Occipital lobe (tissue), 2 donors: ENCODE data around the gene CTTNBP2. TPM values are rescaled to one million over a fixed set of nuclear protein-coding genes. Genes with fewer than 3 reads are reported as not detected.

ENCODE experiments used
- DNase-seq: peaks from one replicate; lab custom pipeline; 2025; lab: John Stamatoyannopoulos, UW
- total RNA-seq: library from RNA; depleted of rRNA; stranded (reverse); fragments of >200 nt; gene quantifications from one replicate; pipeline ENCODE4 v1.2.3, GENCODE V29; 2014

The CTTNBP2 gene
- total RNA-seq, 1 donor from 2014 or later = 39.0 TPM

GRCh38 chr7:117819558-117819957, 53.7 kb downstream of the CTTNBP2 start:
- DNase-seq = no peak

- DNase-seq = no peak
Measured at GRCh38 chr7:117818232-117818631, 55.0 kb downstream of the CTTNBP2 start.

GRCh38 chr7:117816727-117817126, 56.5 kb downstream of the CTTNBP2 start:
- no peak for DNase-seq

- no peak for DNase-seq
Measured at GRCh38 chr7:117811696-117812095, 61.5 kb downstream of the CTTNBP2 start.

DNA sequence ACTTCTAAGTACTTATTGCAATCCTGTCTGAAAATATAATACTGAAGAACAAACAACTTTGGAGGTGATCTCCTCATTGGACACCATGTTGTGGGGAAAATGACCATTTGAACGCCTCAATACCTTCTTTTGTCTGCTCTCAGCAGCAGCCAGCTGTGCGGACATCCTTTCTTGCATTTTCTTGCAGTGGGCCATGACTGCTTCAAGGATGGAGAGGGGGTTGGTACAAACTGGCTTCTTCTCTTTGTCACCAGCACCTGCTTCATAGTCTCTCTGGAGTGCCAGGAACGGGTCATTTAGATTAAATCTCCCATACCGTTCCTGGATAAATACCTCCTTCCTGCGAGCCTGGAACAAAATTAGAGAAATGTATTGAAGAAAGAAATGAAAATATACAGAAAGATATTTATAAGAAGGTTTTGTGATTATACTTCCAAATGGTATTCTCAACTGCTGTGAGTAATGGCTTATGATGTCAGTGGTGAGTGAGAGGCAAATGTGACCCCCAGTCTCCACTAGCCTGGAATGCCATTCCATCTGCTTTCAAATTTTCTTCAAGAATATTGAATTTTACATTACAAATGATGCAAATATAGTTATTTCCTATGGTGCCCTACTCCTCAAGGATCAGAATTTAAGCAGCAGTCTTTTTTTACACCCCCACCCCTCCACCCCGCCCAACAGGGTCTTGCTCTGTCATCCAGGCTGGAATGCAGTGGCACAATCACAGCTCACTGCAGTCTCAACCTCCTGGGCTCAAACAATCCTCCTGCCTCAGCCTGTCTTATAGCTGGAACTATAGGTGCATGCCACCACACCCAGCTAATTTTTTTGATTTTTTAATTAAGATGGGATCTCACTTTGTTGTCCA, 62.4 kb downstream of the CTTNBP2 start:
- DNase-seq = no peak

DNA sequence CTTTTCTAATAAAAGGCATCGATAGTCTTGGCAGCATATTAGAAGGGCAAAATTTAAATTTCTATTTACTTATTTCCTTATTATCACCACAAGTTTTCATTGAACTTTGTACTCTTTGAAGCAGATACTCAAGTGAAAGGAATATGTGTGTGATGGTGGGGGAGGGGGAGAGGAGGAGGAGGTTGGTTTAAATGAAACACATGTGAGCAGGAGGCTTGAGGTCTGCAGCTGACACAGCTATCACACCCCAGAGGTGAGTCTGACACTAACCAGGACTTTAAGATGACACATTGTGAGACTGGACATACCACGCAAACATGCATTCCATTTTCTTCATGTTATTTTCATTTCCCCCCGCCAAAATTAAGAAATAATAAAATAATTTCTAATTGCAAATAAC, 63.3 kb downstream of the CTTNBP2 start:
- DNase-seq = no peak

GRCh38 chr7:117808910-117809705, 64.1 kb downstream of the CTTNBP2 start:
- DNase-seq = no peak

- DNase-seq = peak; percentile 24
Measured at GRCh38 chr7:117808341-117808757, 64.9 kb downstream of the CTTNBP2 start.

GRCh38 chr7:117807676-117808075, 65.6 kb downstream of the CTTNBP2 start:
- no peak for DNase-seq

- DNase-seq = no peak
Measured at GRCh38 chr7:117806011-117806410, 67.2 kb downstream of the CTTNBP2 start.

DNA sequence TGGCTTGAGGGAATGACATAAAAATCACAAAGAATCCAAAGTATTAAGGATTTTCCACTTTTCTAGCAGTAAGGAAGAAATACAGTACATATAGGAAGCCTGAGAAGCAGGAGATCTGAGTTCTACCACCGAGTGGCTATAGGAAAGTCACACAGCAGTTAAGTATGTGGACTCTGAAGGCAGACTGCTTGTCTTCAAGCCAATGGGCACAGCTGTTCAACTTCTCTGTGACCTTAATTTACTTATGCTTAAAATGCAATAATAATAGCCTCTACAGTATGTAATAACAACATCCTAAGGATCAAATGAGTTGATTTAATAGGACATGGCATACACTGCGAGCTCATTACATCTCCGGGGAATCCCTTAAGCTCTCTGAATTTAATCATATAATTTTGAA, 68.0 kb downstream of the CTTNBP2 start:
- DNase-seq = no peak

- DNase-seq = no peak
Measured at GRCh38 chr7:117803476-117803875, 69.8 kb downstream of the CTTNBP2 start.

DNA sequence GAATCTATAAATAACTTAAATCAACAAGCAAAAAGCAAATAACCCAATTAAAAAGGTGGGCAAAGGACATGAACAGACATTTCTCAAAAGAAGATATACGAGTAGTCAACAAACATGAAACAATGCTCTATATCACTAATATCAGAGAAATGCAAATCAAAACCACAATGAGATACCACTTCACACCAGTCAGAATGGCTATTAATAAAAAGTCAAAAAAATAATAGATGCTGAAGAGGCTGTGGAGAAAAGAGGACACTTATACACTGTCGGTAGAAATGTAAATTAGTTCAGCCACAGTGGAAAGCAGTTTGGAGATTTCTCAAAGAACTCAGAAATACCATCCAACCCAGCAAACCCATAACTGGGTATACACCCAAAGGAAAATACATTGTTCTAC, 70.6 kb downstream of the CTTNBP2 start:
- no peak for DNase-seq

- no peak for DNase-seq
Measured at GRCh38 chr7:117800841-117801240, 72.4 kb downstream of the CTTNBP2 start.

GRCh38 chr7:117800406-117800805, 72.8 kb downstream of the CTTNBP2 start:
- no peak for DNase-seq

DNA sequence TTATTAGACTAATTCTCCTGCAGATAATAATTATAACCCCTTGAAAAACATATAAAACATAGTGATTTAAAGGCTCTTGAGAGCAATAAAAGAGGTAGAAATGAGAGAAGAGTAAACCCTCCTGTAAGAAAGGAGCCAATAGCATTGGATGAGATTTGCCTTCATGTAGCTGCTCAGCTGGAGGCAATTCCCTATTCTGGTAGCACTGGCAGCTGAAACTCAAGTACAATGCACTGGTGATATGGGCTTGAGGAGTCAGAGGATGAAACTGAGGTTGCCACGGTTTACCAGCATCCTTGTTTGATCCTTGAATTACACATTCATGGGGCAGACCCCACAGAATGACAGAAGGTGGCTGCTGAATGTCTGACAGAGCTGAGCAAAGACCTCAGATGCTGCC, 76.4 kb downstream of the CTTNBP2 start:
- DNase-seq = no peak

GRCh38 chr7:117793976-117794375, 79.3 kb downstream of the CTTNBP2 start:
- no peak for DNase-seq

DNA sequence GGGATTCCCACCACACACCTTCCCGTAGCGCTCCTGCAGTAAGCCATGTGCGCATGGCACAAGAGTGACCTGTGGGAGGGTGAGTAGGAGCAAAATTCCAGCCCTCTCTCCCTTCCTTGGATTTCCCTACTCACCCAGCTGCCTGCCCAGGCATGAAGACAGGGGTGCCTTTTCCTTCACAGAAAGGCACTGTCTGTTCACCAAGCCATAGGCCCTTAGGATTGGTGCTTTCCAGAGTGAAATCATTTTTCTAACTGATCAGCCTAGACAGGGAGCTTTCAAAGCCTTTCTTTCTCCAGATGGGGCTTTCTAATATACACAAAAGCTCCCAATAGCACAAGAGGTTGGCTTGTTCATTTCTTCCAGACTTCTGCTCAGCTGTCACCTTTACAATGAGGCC, 79.7 kb downstream of the CTTNBP2 start:
- no peak for DNase-seq

DNA sequence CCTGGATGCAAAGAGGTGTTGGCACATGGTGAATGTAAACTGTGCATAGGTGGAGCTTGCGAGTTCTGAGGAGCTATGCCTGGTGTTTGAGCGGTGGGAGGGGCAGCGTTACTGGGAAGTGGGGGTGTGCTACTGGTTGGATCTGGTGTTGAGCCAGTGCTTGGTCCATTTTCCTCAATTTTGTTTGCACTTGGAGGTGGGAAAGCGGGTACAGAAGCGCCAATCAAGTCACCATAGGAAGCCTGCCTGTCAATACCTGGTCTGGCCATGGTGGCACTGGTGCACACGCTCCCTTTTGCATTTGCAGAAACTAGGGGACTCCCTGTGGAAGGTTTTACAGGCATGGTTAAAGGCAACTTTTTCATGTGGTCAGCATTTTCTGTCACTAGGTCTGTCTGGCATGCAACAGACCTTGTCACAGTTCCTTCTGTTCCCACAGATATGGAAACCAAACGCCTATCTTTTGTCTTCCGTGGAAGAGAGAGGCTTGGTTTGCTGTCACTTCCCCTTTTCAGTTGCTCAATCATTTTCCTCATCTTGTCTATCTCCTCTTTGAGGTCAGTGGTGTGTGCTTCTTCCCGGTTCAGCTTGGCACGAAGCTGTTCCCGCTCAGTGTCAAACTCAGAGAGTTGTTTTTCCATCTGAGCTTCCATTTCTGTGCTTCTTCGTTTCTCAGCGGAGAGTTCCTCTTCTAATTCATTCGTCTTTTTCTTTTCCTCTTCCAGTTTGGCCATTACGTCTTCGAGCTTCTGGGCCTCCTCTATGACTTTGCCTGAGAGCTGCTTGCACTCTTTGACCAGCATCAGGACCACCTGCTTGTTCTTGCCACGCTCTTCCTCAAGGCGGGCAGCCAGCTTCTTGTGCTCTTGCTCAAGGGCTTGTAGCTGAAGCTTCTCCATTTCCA, 81.1 kb downstream of the CTTNBP2 start:
- no peak for DNase-seq

DNA sequence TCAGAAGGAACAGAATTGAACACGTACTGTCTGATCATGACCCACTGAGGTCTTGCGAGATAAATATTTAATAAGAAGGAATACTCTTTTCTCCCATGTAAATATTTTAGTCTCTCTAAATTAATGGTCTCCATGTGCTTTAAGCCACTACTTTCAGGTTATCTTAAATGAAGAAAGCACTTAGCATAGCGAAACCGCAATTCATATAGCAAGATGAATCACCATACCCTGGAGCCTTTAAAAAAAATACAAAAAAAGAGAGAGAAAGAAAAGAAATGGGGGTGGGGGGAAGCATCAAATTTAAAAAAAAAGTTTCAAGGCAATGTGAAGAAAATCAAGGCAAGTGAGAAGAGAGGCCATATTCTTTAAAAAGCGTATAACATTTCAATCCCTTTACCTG, 82.5 kb downstream of the CTTNBP2 start:
- no peak for DNase-seq

GRCh38 chr7:117790251-117790650, 83.0 kb downstream of the CTTNBP2 start:
- DNase-seq = no peak

GRCh38 chr7:117785431-117785830, 87.8 kb downstream of the CTTNBP2 start:
- no peak for DNase-seq
